ENCODE data around the gene PIP5K1C.

DNA sequence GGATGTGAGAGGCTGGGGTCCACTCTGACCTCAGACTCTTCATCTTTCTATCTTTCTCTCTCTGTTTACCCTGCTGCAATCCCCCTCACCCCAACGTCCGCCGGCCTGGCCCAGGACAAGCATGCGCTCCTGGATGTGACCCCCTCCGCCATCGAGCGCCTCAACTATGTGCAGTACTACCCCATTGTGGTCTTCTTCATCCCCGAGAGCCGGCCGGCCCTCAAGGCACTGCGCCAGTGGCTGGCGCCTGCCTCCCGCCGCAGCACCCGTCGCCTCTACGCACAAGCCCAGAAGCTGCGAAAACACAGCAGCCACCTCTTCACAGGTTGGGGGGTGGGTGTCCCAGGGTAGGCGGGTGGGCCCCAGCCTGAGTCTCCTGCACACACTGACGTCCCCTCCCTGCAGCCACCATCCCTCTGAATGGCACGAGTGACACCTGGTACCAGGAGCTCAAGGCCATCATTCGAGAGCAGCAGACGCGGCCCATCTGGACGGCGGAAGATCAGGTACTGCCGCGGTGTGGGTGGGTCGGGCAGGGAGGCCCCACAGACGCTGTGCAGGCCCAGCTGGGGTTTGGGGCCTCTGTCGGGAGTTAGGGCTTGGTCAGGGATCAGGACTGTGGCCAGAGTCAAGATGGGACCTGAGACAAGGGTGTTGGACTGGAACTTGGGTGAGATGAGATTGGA lies 46.2 kb upstream of the PIP5K1C start:
- TF ChIP-seq, protein P1, sequence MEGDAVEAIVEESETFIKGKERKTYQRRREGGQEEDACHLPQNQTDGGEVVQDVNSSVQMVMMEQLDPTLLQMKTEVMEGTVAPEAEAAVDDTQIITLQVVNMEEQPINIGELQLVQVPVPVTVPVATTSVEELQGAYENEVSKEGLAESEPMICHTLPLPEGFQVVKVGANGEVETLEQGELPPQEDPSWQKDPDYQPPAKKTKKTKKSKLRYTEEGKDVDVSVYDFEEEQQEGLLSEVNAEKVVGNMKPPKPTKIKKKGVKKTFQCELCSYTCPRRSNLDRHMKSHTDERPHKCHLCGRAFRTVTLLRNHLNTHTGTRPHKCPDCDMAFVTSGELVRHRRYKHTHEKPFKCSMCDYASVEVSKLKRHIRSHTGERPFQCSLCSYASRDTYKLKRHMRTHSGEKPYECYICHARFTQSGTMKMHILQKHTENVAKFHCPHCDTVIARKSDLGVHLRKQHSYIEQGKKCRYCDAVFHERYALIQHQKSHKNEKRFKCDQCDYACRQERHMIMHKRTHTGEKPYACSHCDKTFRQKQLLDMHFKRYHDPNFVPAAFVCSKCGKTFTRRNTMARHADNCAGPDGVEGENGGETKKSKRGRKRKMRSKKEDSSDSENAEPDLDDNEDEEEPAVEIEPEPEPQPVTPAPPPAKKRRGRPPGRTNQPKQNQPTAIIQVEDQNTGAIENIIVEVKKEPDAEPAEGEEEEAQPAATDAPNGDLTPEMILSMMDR (IDR thresholded peaks at IDR 0.05): no peak
- TF ChIP-seq POLR2A (IDR thresholded peaks at IDR 0.05): no peak

Measured in body of pancreas (tissue), 4 donors.